GM12878 (cell line): Measurements from ENCODE around the gene COL21A1. TPM values are rescaled to one million over a fixed set of nuclear protein-coding genes. Genes with fewer than 3 reads are reported as not detected.

ENCODE experiments used
- ATAC-seq: fragments of 200-7000 bp; cut with Tn5 transposase; 3 replicates; pipeline ENCODE4 v1.9.1; 2020; ENCODE audit warnings: mild to moderate bottlenecking, moderate library complexity
- BruUV-seq: library from RNA; stranded (reverse); fragments of 400-500 nt; replicated peaks from 2 replicates; lab custom pipeline; 2021; lab: Mats Ljungman, UMichigan
- CTCF ChIA-PET: fragments of 300-600 bp; sonication (Branson Sonifier 250); formaldehyde crosslinking; extraction: SDS; loops from one replicate; lab custom pipeline; 2021; ENCODE audit warnings: inconsistent platforms; lab: Yijun Ruan, JAX
- POLR2A ChIA-PET: fragments of 350-600 bp; formaldehyde crosslinking; extraction: SDS; loops from one replicate; lab custom pipeline; 2021; ENCODE audit warnings: inconsistent platforms; lab: Charles Lee
- RAD21 ChIA-PET: fragments of 300-600 bp; sonication (Branson Sonifier 250); formaldehyde crosslinking; loops from one replicate; lab custom pipeline; 2023; ENCODE audit warnings: antibody characterized with exemption; ENCODE audit not compliant: unreplicated experiment; lab: Charles Lee
- SMC1A ChIA-PET: fragments of 300-600 bp; sonication (Branson Sonifier 250); formaldehyde crosslinking; loops from one replicate; lab custom pipeline; 2023; ENCODE audit not compliant: unreplicated experiment, uncharacterized antibody; lab: Charles Lee
- DNase-seq: peaks from one replicate; pipeline ENCODE4 v3.0.0-alpha.2; 2011; ENCODE audit warnings: low read depth, low spot score
- FAIRE-seq: peaks from 3 replicates; lab custom pipeline; 2011; peaks lifted over from hg19 to GRCh38; lab: Jason Lieb, UNC
- H2AFZ ChIP-seq: 2 replicates; pipeline ENCODE4 v1.6.0; 2011; ENCODE audit warnings: low read depth, low read length, control low read depth; ENCODE audit not compliant: control insufficient read depth
- H3K27ac ChIP-seq: 2 replicates; pipeline ENCODE4 v1.5.1; 2011; ENCODE audit warnings: control low read depth; ENCODE audit not compliant: control insufficient read depth, insufficient read depth
- H3K27me3 ChIP-seq, 2 experiments: replicated peaks in 1 of 2; 2 replicates each; pipeline versions ENCODE4 v1.6.0 to v1.6.1; 2011; ENCODE audit warnings: low read length in 1 of 2; ENCODE audit not compliant: control insufficient read depth in 2 of 2, insufficient read depth in 2 of 2
- H3K36me3 ChIP-seq, 2 experiments: 2 replicates each; pipeline ENCODE4 v1.5.1; 2011; ENCODE audit warnings: low read length in 1 of 2; ENCODE audit not compliant: control insufficient read depth in 2 of 2, insufficient read depth in 2 of 2
- H3K4me1 ChIP-seq: 2 replicates; pipeline ENCODE4 v1.6.1; 2011; ENCODE audit warnings: mild to moderate bottlenecking, low read length, moderate library complexity, mixed read lengths; ENCODE audit not compliant: control insufficient read depth, insufficient read depth
- H3K4me2 ChIP-seq: 2 replicates; pipeline ENCODE4 v1.6.0; 2011; ENCODE audit warnings: control low read depth; ENCODE audit not compliant: control insufficient read depth, insufficient read depth
- H3K4me3 ChIP-seq: fragments of 200-600 bp; sonication (generic); 2 replicates; pipeline ENCODE4 v1.5.1; 2016
- H3K79me2 ChIP-seq: 2 replicates; pipeline ENCODE4 v1.6.0; 2011; ENCODE audit warnings: low read length; ENCODE audit not compliant: control insufficient read depth, insufficient read depth
- H3K9ac ChIP-seq: 2 replicates; pipeline ENCODE4 v1.8.0; 2011; ENCODE audit warnings: low read length, control low read depth, mixed read lengths; ENCODE audit not compliant: control insufficient read depth, insufficient read depth
- H3K9me3 ChIP-seq: replicated peaks from 3 replicates; pipeline ENCODE4 v1.5.1; 2011; ENCODE audit warnings: mild to moderate bottlenecking, low read length; ENCODE audit not compliant: control insufficient read depth, insufficient read depth
- H4K20me1 ChIP-seq: 2 replicates; pipeline ENCODE4 v1.6.0; 2011; ENCODE audit not compliant: control insufficient read depth, insufficient read depth
- BCL11A ChIP-seq: IDR thresholded peaks from 2 replicates; pipeline ENCODE4 v1.6.1; 2011; ENCODE audit warnings: low read depth, low read length
- CHD1 ChIP-seq: IDR thresholded peaks from 2 replicates; pipeline ENCODE4 v1.6.1; 2012; ENCODE audit warnings: low read depth, low read length, improper control_type of control experiment
- CHD2 ChIP-seq: IDR thresholded peaks from 2 replicates; pipeline ENCODE4 v1.6.1; 2011; ENCODE audit warnings: low read depth, low read length, improper control_type of control experiment, borderline replicate concordance
- E2F8 ChIP-seq: fragments of 450-650 bp; IDR thresholded peaks from 2 replicates; pipeline ENCODE4 v1.6.1; 2018; ENCODE audit warnings: mild to moderate bottlenecking, low read depth, moderate library complexity; ENCODE audit not compliant: partially characterized antibody
- EGR1 ChIP-seq, 2 experiments: IDR thresholded peaks; 1 replicate in 1 of 2; 2 replicates in 1 of 2; pipeline ENCODE4 v1.6.1; 2011 to 2012; ENCODE audit warnings: low read depth in 2 of 2, low read length in 2 of 2, borderline replicate concordance in 1 of 2, mild to moderate bottlenecking in 1 of 2, moderate library complexity in 1 of 2
- MEF2A ChIP-seq: IDR thresholded peaks from 2 replicates; pipeline ENCODE4 v1.6.1; 2011; ENCODE audit warnings: low read depth, mild to moderate bottlenecking, low read length, moderate library complexity; ENCODE audit not compliant: insufficient read depth
- NFIC ChIP-seq: IDR thresholded peaks from 2 replicates; pipeline ENCODE4 v1.6.1; 2012; ENCODE audit warnings: low read depth, mild to moderate bottlenecking, inconsistent platforms, low read length, moderate library complexity
- POLR2AphosphoS2 ChIP-seq: IDR thresholded peaks from 2 replicates; pipeline ENCODE4 v1.6.1; 2011; ENCODE audit warnings: low read depth, mild to moderate bottlenecking, low read length, improper control_type of control experiment, moderate library complexity
- ZBTB11 ChIP-seq: fragments of 450-650 bp; formaldehyde crosslinking; IDR thresholded peaks from 2 replicates; pipeline ENCODE4 v1.5.0; 2022; ENCODE audit warnings: mild to moderate bottlenecking, missing genetic modification characterization
- ZNF622 ChIP-seq: fragments of 450-650 bp; IDR thresholded peaks from 2 replicates; pipeline ENCODE4 v1.6.1; 2017; ENCODE audit warnings: mild to moderate bottlenecking, inconsistent platforms
- ZZZ3 ChIP-seq: IDR thresholded peaks from 2 replicates; pipeline ENCODE4 v1.6.1; 2011; ENCODE audit warnings: low read depth; ENCODE audit not compliant: control insufficient read depth, insufficient read length
- WGBS: methylation state at CpG from one replicate; pipeline ENCODE4 v1.1.6; 2016; ENCODE audit warnings: low lambda C conversion rate; ENCODE audit not compliant: insufficient replicate concordance, insufficient coverage; ENCODE audit errors: missing lambda C conversion rate; 5-methylcytosine and 5-hydroxymethylcytosine counted together
- in situ Hi-C: fragments of 300-500 bp; cut with MboI; formaldehyde crosslinking; loops from 9 replicates; pipeline ENCODE4 v1.14.3; 2018; ENCODE audit warnings: mixed read lengths
- intact Hi-C: fragments of 100-400 bp; cut with micrococcal nuclease; formaldehyde crosslinking; loops from one replicate; pipeline ENCODE4 v1.14.2; 2022; ENCODE audit not compliant: unreplicated experiment
- polyA plus RNA-seq, 11 experiments: library from polyadenylated mRNA; depleted of rRNA in 4 of 11; unstranded in 6 of 11; stranded (reverse) in 5 of 11; fragments of >200 nt; fragmentation: Nextera tagmentation in 4 of 11; fragmentation: Illumina TruSeq in 1 of 11; extraction: Ambion mirVana in 4 of 11; extraction: Trizol in 1 of 11; gene quantifications; 1 replicate in 1 of 11; 2 replicates in 10 of 11; pipeline versions ENCODE4 v1.2.1 to v1.2.3, GENCODE V29; 2011 to 2016; ENCODE audit warnings: inconsistent platforms in 2 of 11, missing spikeins in 2 of 11, low read depth in 1 of 11
- total RNA-seq, 4 experiments: library from RNA; depleted of rRNA in 3 of 4; stranded (reverse); fragments of >200 nt in 3 of 4; fragmentation: Illumina TruSeq in 1 of 4; extraction: Trizol in 1 of 4; gene quantifications; 2 replicates each; pipeline versions ENCODE4 v1.2.1 to v1.2.3, GENCODE V29; 2013 to 2021
- TF ChIP-seq, protein P1 (sequence below): IDR thresholded peaks from 2 replicates; pipeline ENCODE4 v1.6.1; 2011; ENCODE audit warnings: low read depth, low read length, improper control_type of control experiment, borderline replicate concordance

Gene COL21A1
- total and polyA plus RNA-seq, 10 of the 15 experiments (the other 5 are each of a cell fraction or from before 2014, with no cell fraction given) = 0.10 TPM; not detected in 9

DNA sequence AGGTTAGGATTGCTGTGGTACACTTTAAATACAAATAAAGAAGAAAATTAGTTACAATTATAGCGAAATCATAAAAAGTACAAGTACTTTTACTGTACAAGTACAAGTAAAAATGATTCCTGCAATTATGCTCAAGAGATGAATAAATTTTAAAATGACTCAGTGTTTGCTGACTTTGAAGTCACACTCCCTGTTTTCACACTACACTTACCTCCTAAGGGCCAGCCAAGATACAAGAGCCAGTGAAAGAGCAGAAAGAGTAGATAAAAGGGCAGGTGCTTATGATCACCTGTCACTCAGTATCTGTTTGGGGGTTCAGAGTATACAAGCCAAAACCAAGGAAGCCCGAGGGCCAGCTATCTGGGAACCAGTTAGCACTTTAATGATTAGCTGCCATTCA, 41.0 kb upstream of the COL21A1 start:
- WGBS = 0% methylated on average over 2 of the region's 2 CpGs
- Histone ChIP-seq H4K20me1 (no peaks in the 10 kb centered on the region), H3K27me3 (no peaks in the 10 kb centered on the region; a peak in 1 of 4 replicates), H3K9me3 (no peaks in the 10 kb centered on the region)
- SMC1A ChIA-PET = interaction anchor here (0.7 kb wide), 1 partner anchor 10 kb away, joined by 3 read pairs; no protein-coding TSS in a partner anchor
- ATAC-seq = no peak
- no peak for TF ChIP-seq E2F8
- TF ChIP-seq ZNF622 = no peak
- no peak for TF ChIP-seq BCL11A
- no peak for TF ChIP-seq CHD2
- no peak for TF ChIP-seq NFIC
- TF ChIP-seq POLR2AphosphoS2 = no peak
- TF ChIP-seq, all 136 proteins: peak for 0
- ChIA-PET RAD21 (no interaction called here), CTCF (no interaction called here), POLR2A (no interaction called here)
- in situ Hi-C loops (no loop called here), intact Hi-C loops (no loop called here)
- H3K9ac ChIP-seq = no peak overlapping the region
- no peaks in the 10 kb centered on the region for H3K4me1 ChIP-seq
- FAIRE-seq (no peak), DNase-seq (no peak)
- H2AFZ ChIP-seq = no peak overlapping the region
- H3K27ac ChIP-seq = no peak overlapping the region
- no peaks in the 10 kb centered on the region for H3K79me2 ChIP-seq
- BruUV-seq = no TSS peak
- H3K36me3 ChIP-seq = no peaks in the 10 kb centered on the region
- H3K4me3 ChIP-seq = no peak overlapping the region
- H3K4me2 ChIP-seq = no peak overlapping the region

- no peak overlapping the region for H3K9ac ChIP-seq
- no peak for DNase-seq
- H4K20me1 ChIP-seq = no peaks in the 10 kb centered on the region
- H3K79me2 ChIP-seq = no peaks in the 10 kb centered on the region
- ATAC-seq = no peak
- RAD21 ChIA-PET = no interaction called here
- FAIRE-seq = no peak
- no peak overlapping the region for H3K27ac ChIP-seq
- H2AFZ ChIP-seq = no peak overlapping the region
- no peaks in the 10 kb centered on the region for H3K27me3 ChIP-seq
- H3K9me3 ChIP-seq = no peaks in the 10 kb centered on the region
- no peak overlapping the region for H3K4me3 ChIP-seq
- intact Hi-C loops = no loop called here
- H3K4me1 ChIP-seq = no peaks in the 10 kb centered on the region
- SMC1A ChIA-PET = no interaction called here
- CTCF ChIA-PET = no interaction called here
- H3K4me2 ChIP-seq = no peak overlapping the region
- POLR2A ChIA-PET = no interaction called here
- BruUV-seq = no TSS peak
- in situ Hi-C loops = no loop called here
- H3K36me3 ChIP-seq = no peaks in the 10 kb centered on the region
- TF ChIP-seq ZZZ3 (no peak), ZBTB11 (CRISPR knock-in tag) (no peak), MEF2A (no peak), EGR1 (IDR thresholded peaks at IDR 0.05; ENCODE audit: borderline replicate concordance in 1 of 2, low read depth in 2 of 2, low read length in 2 of 2) (no peak), CHD1 (no peak), BCL11A (no peak)
- TF ChIP-seq, protein P1, sequence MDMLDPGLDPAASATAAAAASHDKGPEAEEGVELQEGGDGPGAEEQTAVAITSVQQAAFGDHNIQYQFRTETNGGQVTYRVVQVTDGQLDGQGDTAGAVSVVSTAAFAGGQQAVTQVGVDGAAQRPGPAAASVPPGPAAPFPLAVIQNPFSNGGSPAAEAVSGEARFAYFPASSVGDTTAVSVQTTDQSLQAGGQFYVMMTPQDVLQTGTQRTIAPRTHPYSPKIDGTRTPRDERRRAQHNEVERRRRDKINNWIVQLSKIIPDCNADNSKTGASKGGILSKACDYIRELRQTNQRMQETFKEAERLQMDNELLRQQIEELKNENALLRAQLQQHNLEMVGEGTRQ = no peak
These were observed 35.0 kb upstream of the COL21A1 start for GRCh38 chr6:56282391-56282790.
